HG02759 (cell line): ENCODE results near the gene DES.

Experiments used
- ATAC-seq: cut with Tn5 transposase; IDR thresholded peaks from one replicate; pipeline ENCODE4 v1.9.1; 2021; ENCODE audit warnings: mild to moderate bottlenecking, moderate library complexity; ENCODE audit not compliant: unreplicated experiment

The DES gene

GRCh38 chr2:219419331-219420197 lies 1.4 kb downstream of the DES start:
- ATAC-seq: no peak

GRCh38 chr2:219420687-219421086 lies 2.5 kb downstream of the DES start:
- ATAC-seq: no peak

- no peak for ATAC-seq
These were observed 3.1 kb downstream of the DES start for GRCh38 chr2:219421323-219421722.

- no peak for ATAC-seq
These were observed 4.9 kb downstream of the DES start for GRCh38 chr2:219422952-219423534.

GRCh38 chr2:219423652-219424377 lies 5.6 kb downstream of the DES start:
- ATAC-seq: no peak

- ATAC-seq: no peak
These were observed 7.3 kb downstream of the DES start for GRCh38 chr2:219425238-219426067.

GRCh38 chr2:219426068-219426443 lies 7.9 kb downstream of the DES start:
- ATAC-seq: no peak

GRCh38 chr2:219426534-219427136 lies 8.5 kb downstream of the DES start:
- ATAC-seq: no peak

- no peak for ATAC-seq
These were observed 10.3 kb downstream of the DES start for GRCh38 chr2:219428469-219428868.

- no peak for ATAC-seq
These were observed 11.9 kb downstream of the DES start for GRCh38 chr2:219429958-219430606.

- no peak for ATAC-seq
These were observed 12.7 kb downstream of the DES start for GRCh38 chr2:219430633-219431615.

GRCh38 chr2:219433666-219434467 lies 15.7 kb downstream of the DES start:
- ATAC-seq: no peak

GRCh38 chr2:219434468-219434717 lies 16.2 kb downstream of the DES start:
- ATAC-seq: no peak

- ATAC-seq: no peak
These were observed 16.7 kb downstream of the DES start, which contains the start of gene SPEG for GRCh38 chr2:219434718-219435525. Gene SPEG, plus strand, starts transcription at chr2:219434843. Its CDS starts 135 bp downstream, at chr2:219434978.

GRCh38 chr2:219435701-219436100 lies 17.5 kb downstream of the DES start:
- ATAC-seq: no peak

GRCh38 chr2:219436491-219436890 lies 18.3 kb downstream of the DES start:
- ATAC-seq: no peak

- ATAC-seq: no peak
These were observed 19.0 kb downstream of the DES start for GRCh38 chr2:219437141-219437540.
